Stomach (tissue), 9 donors: Measurements from ENCODE around the gene IFT74. TPM values are rescaled to one million over a fixed set of nuclear protein-coding genes. Genes with fewer than 3 reads are reported as not detected.

ENCODE experiments used
- DNase-seq, 2 donors: peaks; one replicate each; pipeline versions ENCODE4 v3.0.0 to v3.0.0-alpha.2; 2013 to 2019
- H3K27ac ChIP-seq, 5 donors: fragments of 200-600 bp in 4 of 5; sonication (generic) in 4 of 5; one replicate each; pipeline ENCODE4 v1.5.1; 2013 to 2019; ENCODE audit warnings: mild to moderate bottlenecking in 1 of 5, moderate library complexity in 1 of 5
- H3K27me3 ChIP-seq, 3 donors: fragments of 200-600 bp; sonication (generic); one replicate each; pipeline ENCODE4 v1.5.1; 2017 to 2019; ENCODE audit warnings: mixed run types in 1 of 3
- H3K36me3 ChIP-seq, 4 donors: fragments of 200-600 bp; sonication (generic); 1 replicate in 3 of 4; 2 replicates in 1 of 4; pipeline ENCODE4 v1.5.1; 2016 to 2019
- H3K4me1 ChIP-seq, 4 donors: fragments of 200-600 bp; sonication (generic); one replicate each; pipeline ENCODE4 v1.5.1; 2016 to 2019
- H3K4me3 ChIP-seq, 4 donors: fragments of 200-600 bp; sonication (generic) in 3 of 4; one replicate each; pipeline ENCODE4 v1.5.1; 2016 to 2019; ENCODE audit warnings: mild to moderate bottlenecking in 1 of 4
- H3K9me3 ChIP-seq, 4 donors: fragments of 200-600 bp; sonication (generic); one replicate each; pipeline ENCODE4 v1.5.1; 2016 to 2019
- CTCF ChIP-seq, 7 experiments: fragments of 450-650 bp in 4 of 7; fragments of 200-600 bp in 3 of 7; sonication (generic) in 3 of 7; IDR thresholded peaks; one replicate each; pipeline ENCODE4 v1.5.1; 2016 to 2019; ENCODE audit warnings: antibody characterized with exemption in 7 of 7, control low read depth in 2 of 7, mild to moderate bottlenecking in 1 of 7
- EP300 ChIP-seq: sonication (generic); formaldehyde crosslinking; IDR thresholded peaks from one replicate; pipeline ENCODE4 v1.6.1; 2017; ENCODE audit warnings: antibody characterized with exemption
- POLR2A ChIP-seq, 4 donors: fragments of 450-650 bp; IDR thresholded peaks; one replicate each; pipeline ENCODE4 v1.6.1; 2016; ENCODE audit warnings: antibody characterized with exemption in 4 of 4, control low read depth in 2 of 4, mild to moderate bottlenecking in 1 of 4, moderate library complexity in 1 of 4
- POLR2AphosphoS5 ChIP-seq, 3 donors: sonication (generic); formaldehyde crosslinking; IDR thresholded peaks; one replicate each; pipeline ENCODE4 v1.6.1; 2016; ENCODE audit warnings: antibody characterized with exemption in 3 of 3
- WGBS, 5 donors: extraction: QIAGEN DNeasy Blood & Tissue Kit in 3 of 5; methylation state at CpG; one replicate each; pipeline versions ENCODE4 v1.1.5 to v1.1.7; 2013 to 2018; 5-methylcytosine and 5-hydroxymethylcytosine counted together
- intact Hi-C: fragments of 100-400 bp; cut with DNase I; formaldehyde crosslinking; loops from one replicate; pipeline ENCODE4 v1.15.1; 2023; ENCODE audit warnings: low total_unique reads
- polyA plus RNA-seq, 3 donors: library from polyadenylated mRNA; stranded (reverse); fragments of 200-250 nt; gene quantifications; one replicate each; pipeline ENCODE4 v1.2.3, GENCODE V29; 2013
- total RNA-seq, 5 donors: library from RNA; depleted of rRNA; stranded (reverse); fragments of >200 nt; gene quantifications; one replicate each; pipeline versions ENCODE4 v1.1.0 to v1.2.3, GENCODE V29; 2014 to 2016
- donor health status: healthy with polysubstance abuse.
- donor health status: Bipolar disorder and iron deficiency.
- donor health status: healthy.

The IFT74 gene
- total and polyA plus RNA-seq, 8 donors, result 2.0 to 68.3 (median 8.9) TPM

- Histone ChIP-seq H3K4me3 (no peak overlapping the region), H3K9me3 (peaks cover 0 to 8% (median 4%) of the 10 kb centered on the region in 4 donors), H3K27ac (no peak overlapping the region), H3K36me3 (peaks cover 0 to 8% (median 0%) of the 10 kb centered on the region in 4 donors), H3K4me1 (peaks cover 19 to 55% (median 36%) of the 10 kb centered on the region in 4 donors), H3K27me3 (no peaks in the 10 kb centered on the region)
- no peak for DNase-seq
- no peak for TF ChIP-seq POLR2AphosphoS5 (IDR thresholded peaks at IDR 0.05)
- no peak for TF ChIP-seq POLR2A (IDR thresholded peaks at IDR 0.05)
- TF ChIP-seq CTCF (IDR thresholded peaks at IDR 0.05), result no peak
- no peak for TF ChIP-seq EP300
- WGBS, 5 donors, result 89 to 97% (median 93%) methylated on average over 1 of the region's 1 CpG
- intact Hi-C loops, result no loop called here
These were observed 15.4 kb upstream of the IFT74 start for GRCh38 chr9:26940779-26941178.

GRCh38 chr9:26945591-26945990, 10.6 kb upstream of the IFT74 start:
- Histone ChIP-seq H3K4me3 (peak overlapping the region; percentile 74 to 84 (median 78)), H3K4me1 (peaks cover 22 to 52% (median 36%) of the 10 kb centered on the region in 4 donors), H3K27ac (peak overlapping the region in 1 of 5 donors; percentile 99), H3K27me3 (no peaks in the 10 kb centered on the region), H3K9me3 (no peaks in the 10 kb centered on the region), H3K36me3 (peaks cover 0 to 8% (median 0%) of the 10 kb centered on the region in 4 donors)
- DNase-seq, result no peak
- WGBS, 5 donors, result 14 to 27% (median 19%) methylated on average over 2 of the region's 2 CpGs
- intact Hi-C loops, result no loop called here
- TF ChIP-seq POLR2A (IDR thresholded peaks at IDR 0.05), result no peak
- TF ChIP-seq CTCF (IDR thresholded peaks at IDR 0.05), result no peak
- TF ChIP-seq POLR2AphosphoS5 (IDR thresholded peaks at IDR 0.05), result no peak
- no peak for TF ChIP-seq EP300

- 0 to 1% (median 0%) methylated on average over 28 to 76 of the region's 76 CpGs for WGBS, 5 donors
- peaks cover 22 to 48% (median 33%) of the 10 kb centered on the region in 4 donors for H3K4me1 ChIP-seq
- intact Hi-C loops, result no loop called here
These were observed 9.2 kb upstream of the IFT74 start, which contains the start of gene PLAA for GRCh38 chr9:26946753-26947727. TSS of gene PLAA (minus strand) at chr9:26947242. CDS start at chr9:26947045, 197 bp downstream.

More at GRCh38 chr9:26946753-26947727, 9.2 kb upstream of the IFT74 start, which contains the start of gene PLAA:
- Histone ChIP-seq H3K27ac (peak within 1 kb of the TSS; percentile 93 to 99 (median 97)), H3K9me3 (no peaks in the 10 kb centered on the region), H3K4me3 (peak within 1 kb of the TSS; percentile 74 to 84 (median 78)), H3K36me3 (peaks cover 0 to 8% (median 0%) of the 10 kb centered on the region in 4 donors), H3K27me3 (no peaks in the 10 kb centered on the region)
- TF ChIP-seq POLR2A (IDR thresholded peaks at IDR 0.05), result peak in 1 of 4 donors; percentile 27
- peak in 2 of 7 experiments; percentile 13 to 14 for TF ChIP-seq CTCF (IDR thresholded peaks at IDR 0.05)
- TF ChIP-seq POLR2AphosphoS5 (IDR thresholded peaks at IDR 0.05), result peak; percentile 67 to 81 (median 78)
- no peak for TF ChIP-seq EP300
- peak; percentile 89 to 98 for DNase-seq
